ENCODE data around the gene SYNE1. TPM values are rescaled to one million over a fixed set of nuclear protein-coding genes. Genes with fewer than 3 reads are reported as not detected.
"Not testable (repeated sequence)": the region's sequence is repeated elsewhere in the genome, so short reads cannot be mapped to it uniquely, and the experiment has no call there.

SYNE1 gene
- total and polyA plus RNA-seq, 7 experiments from 2014 or later, result 50.6 to 205 (median 161) TPM

DNA sequence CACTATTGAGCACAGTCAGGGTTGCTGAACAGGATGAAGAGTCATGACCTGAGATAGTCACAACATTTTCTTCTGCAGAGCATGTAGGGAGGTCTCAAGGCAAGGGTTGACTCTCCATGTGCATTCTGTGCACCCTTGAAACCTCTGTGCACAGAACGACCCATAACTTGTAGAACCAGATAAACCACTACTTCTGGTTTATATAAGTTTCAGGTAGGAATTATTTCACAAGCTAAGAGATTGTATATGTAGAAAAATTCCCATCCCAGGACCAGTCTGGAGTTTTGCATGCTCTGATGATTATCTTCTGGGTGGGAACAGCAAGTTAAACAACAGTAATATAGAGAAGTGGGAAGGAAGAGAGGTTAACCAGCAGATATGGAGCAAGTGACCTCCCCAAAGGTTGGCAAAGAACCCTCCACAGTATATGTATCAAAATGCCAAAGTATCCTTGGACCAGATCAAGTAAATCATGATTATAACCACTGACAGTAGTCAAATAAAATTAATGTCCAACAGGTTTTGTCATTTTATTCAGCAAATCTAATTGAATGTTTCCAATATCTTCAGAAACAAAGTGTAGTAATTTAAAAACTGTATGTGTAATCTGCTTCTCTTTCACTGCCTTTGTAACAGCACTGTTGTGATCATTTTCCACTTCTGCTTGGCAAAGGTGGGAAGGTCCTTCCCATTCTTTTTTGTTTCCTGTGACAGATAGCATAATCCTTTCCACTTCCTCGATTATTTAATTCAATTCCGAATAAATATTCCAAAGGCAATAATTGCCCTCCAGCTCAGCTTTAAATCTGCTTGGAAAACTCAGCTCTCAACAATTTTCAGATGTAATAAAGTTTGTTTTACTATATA is 104.4 kb downstream of the SYNE1 start:
- no peaks in the 10 kb centered on the region for H3K36me3 ChIP-seq (ENCODE audit: control insufficient read depth in 2 of 3, insufficient read depth in 3 of 3, low read length in 3 of 3)
- DNase-seq (no peak), ATAC-seq (no peak)
- H3K9me3 Mint-ChIP-seq, result peaks cover 0 to 3% (median 0%) of the 10 kb centered on the region in 11 donors
- H3K27me3 ChIP-seq (ENCODE audit: control insufficient read depth in 2 of 2, insufficient read depth in 2 of 2, low read length in 2 of 2), result no peaks in the 10 kb centered on the region
- H3K4me3 ChIP-seq (ENCODE audit: low read length), result no peak overlapping the region
- no peak overlapping the region for H3K27ac ChIP-seq (ENCODE audit: low read depth, low read length)
- no peaks in the 10 kb centered on the region for H3K4me1 ChIP-seq (ENCODE audit: control insufficient read depth in 2 of 2, insufficient read depth in 2 of 2, low read length in 2 of 2)
- no peaks in the 10 kb centered on the region for H3K9me3 ChIP-seq (ENCODE audit: control insufficient read depth in 2 of 3, low read length in 3 of 3)
- H3K27me3 Mint-ChIP-seq, result peaks cover 0 to 26% (median 8%) of the 10 kb centered on the region in 5 donors
- no peaks in the 10 kb centered on the region for H3K36me3 Mint-ChIP-seq
- no peak overlapping the region for H3K27ac Mint-ChIP-seq
- ChIA-PET CTCF (no interaction called here), POLR2A (no interaction called here)
- no peak overlapping the region for H3K4me3 Mint-ChIP-seq
- intact Hi-C loops (cut with micrococcal nuclease), result no loop called here
- H3K4me1 Mint-ChIP-seq, result peaks cover 0 to 2% (median 0%) of the 10 kb centered on the region in 7 donors

DNA sequence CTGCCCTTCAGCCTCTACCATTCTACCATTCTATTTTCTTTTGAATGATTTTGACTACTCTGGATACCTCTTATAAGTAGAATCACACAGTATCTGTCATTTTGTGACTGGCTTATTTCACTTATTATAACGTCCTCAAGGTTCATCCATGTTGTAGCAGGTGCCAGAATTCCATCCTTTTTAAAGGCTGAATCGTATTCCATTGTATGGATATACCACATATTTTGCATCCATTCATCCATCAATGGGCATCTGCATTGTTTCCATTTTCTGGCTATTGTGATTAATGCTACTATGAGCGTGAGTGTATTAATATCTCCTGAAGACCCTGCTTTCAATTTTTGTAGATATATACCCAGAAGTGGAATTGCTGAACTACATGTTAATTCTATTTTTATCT is 105.5 kb downstream of the SYNE1 start:
- ChIA-PET POLR2A (no interaction called here), CTCF (no interaction called here)
- Histone ChIP-seq H3K36me3 (ENCODE audit: control insufficient read depth in 2 of 3, insufficient read depth in 3 of 3, low read length in 3 of 3) (no peaks in the 10 kb centered on the region), H3K27ac (ENCODE audit: low read depth, low read length) (no peak overlapping the region), H3K27me3 (ENCODE audit: control insufficient read depth in 2 of 2, insufficient read depth in 2 of 2, low read length in 2 of 2) (no peaks in the 10 kb centered on the region), H3K4me3 (ENCODE audit: low read length) (no peak overlapping the region), H3K9me3 (ENCODE audit: control insufficient read depth in 2 of 3, low read length in 3 of 3) (no peaks in the 10 kb centered on the region), H3K4me1 (ENCODE audit: control insufficient read depth in 2 of 2, insufficient read depth in 2 of 2, low read length in 2 of 2) (no peaks in the 10 kb centered on the region)
- no peak for ATAC-seq
- Mint-ChIP-seq H3K27me3 (peaks cover 0 to 28% (median 9%) of the 10 kb centered on the region in 5 donors), H3K4me3 (no peak overlapping the region), H3K36me3 (no peaks in the 10 kb centered on the region), H3K9me3 (peaks cover 0 to 3% (median 0%) of the 10 kb centered on the region in 11 donors), H3K4me1 (no peaks in the 10 kb centered on the region), H3K27ac (no peak overlapping the region)
- no peak for DNase-seq
- intact Hi-C loops (cut with micrococcal nuclease), result no loop called here

DNA sequence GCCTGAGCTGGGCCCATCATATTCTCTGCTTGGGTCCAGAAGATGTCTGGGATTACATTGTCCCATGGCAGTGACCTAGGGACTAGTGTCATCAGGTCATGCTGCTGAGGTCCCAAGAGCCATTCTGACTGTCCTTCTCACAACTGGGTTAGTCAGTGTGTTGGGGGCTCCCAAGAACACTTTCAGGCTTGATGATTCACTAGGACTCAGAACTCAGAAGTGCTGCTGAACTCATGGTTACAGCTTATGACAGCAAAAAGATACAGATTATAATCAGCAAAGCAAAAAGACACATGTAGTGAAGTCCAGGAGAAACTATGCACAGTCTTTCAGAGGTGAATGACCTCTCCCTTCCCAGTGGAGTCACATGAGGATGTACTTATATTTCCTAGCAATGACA is 107.8 kb downstream of the SYNE1 start:
- no peak overlapping the region for H3K27ac Mint-ChIP-seq

DNA sequence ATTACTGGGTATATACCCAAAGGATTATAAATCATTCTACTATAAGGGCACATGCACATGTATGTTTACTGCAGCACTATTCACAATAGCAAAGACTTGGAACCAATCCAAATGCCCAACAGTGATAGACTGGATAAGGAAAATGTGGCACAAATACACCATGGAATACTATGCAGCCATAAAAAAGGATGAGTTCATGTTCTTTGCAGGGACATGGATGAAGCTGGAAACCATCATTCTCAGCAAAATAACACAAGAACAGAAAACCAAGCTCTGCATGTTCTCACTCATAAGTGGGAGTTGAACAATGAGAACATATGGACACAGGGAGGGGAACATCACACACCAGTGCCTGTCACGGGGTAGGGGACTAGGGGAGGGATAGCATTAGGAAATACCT is 123.0 kb downstream of the SYNE1 start:
- ATAC-seq; H3K4me3 ChIP-seq (ENCODE audit: low read length); H3K9me3 ChIP-seq (ENCODE audit: control insufficient read depth in 2 of 3, low read length in 3 of 3); DNase-seq; H3K27ac ChIP-seq (ENCODE audit: low read depth, low read length); intact Hi-C loops (cut with micrococcal nuclease); H3K27ac Mint-ChIP-seq; CTCF ChIA-PET; H3K36me3 Mint-ChIP-seq; H3K4me1 Mint-ChIP-seq; H3K9me3 Mint-ChIP-seq; H3K27me3 ChIP-seq (ENCODE audit: control insufficient read depth in 2 of 2, insufficient read depth in 2 of 2, low read length in 2 of 2); POLR2A ChIA-PET; H3K4me1 ChIP-seq (ENCODE audit: control insufficient read depth in 2 of 2, insufficient read depth in 2 of 2, low read length in 2 of 2); H3K4me3 Mint-ChIP-seq; H3K36me3 ChIP-seq (ENCODE audit: control insufficient read depth in 2 of 3, insufficient read depth in 3 of 3, low read length in 3 of 3): not testable (repeated sequence)
- peaks cover 0 to 23% (median 11%) of the 10 kb centered on the region in 5 donors for H3K27me3 Mint-ChIP-seq

More for the DNA sequence above, 107.8 kb downstream of the SYNE1 start:
- H3K27ac ChIP-seq (ENCODE audit: low read depth, low read length), result no peak overlapping the region
- no peaks in the 10 kb centered on the region for H3K36me3 ChIP-seq (ENCODE audit: control insufficient read depth in 2 of 3, insufficient read depth in 3 of 3, low read length in 3 of 3)
- DNase-seq (no peak), ATAC-seq (no peak)
- intact Hi-C loops (cut with micrococcal nuclease), result no loop called here
- no peaks in the 10 kb centered on the region for H3K27me3 ChIP-seq (ENCODE audit: control insufficient read depth in 2 of 2, insufficient read depth in 2 of 2, low read length in 2 of 2)
- ChIA-PET POLR2A (no interaction called here), CTCF (no interaction called here)
- no peaks in the 10 kb centered on the region for H3K4me1 ChIP-seq (ENCODE audit: control insufficient read depth in 2 of 2, insufficient read depth in 2 of 2, low read length in 2 of 2)
- H3K4me1 Mint-ChIP-seq, result no peaks in the 10 kb centered on the region
- H3K27me3 Mint-ChIP-seq, result peaks cover 0 to 28% (median 8%) of the 10 kb centered on the region in 5 donors
- H3K4me3 Mint-ChIP-seq, result no peak overlapping the region
- no peaks in the 10 kb centered on the region for H3K9me3 ChIP-seq (ENCODE audit: control insufficient read depth in 2 of 3, low read length in 3 of 3)
- no peak overlapping the region for H3K4me3 ChIP-seq (ENCODE audit: low read length)
- H3K9me3 Mint-ChIP-seq, result peaks cover 0 to 3% (median 0%) of the 10 kb centered on the region in 11 donors
- H3K36me3 Mint-ChIP-seq, result no peaks in the 10 kb centered on the region

DNA sequence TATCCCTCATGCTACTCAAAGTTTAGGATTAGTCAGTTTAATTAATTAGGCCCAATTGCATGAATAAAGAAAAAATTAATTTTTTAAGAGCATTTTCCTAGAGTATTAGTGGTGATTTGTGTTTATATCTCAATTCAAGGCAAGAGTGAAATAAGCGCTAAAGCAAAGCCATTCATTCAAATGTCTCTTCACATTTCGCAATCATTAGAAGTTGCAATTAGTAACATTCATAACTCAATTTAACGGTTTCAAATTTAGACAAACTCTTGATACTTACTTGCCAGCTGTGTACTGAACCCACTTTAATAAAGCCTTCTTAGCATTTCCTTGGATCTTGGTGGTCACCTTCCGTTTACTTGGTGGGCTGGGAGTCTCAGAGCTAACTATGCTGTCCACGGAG is 127.2 kb downstream of the SYNE1 start:
- no peak overlapping the region for H3K27ac ChIP-seq (ENCODE audit: low read depth, low read length)
- H3K27me3 ChIP-seq (ENCODE audit: control insufficient read depth in 2 of 2, insufficient read depth in 2 of 2, low read length in 2 of 2), result no peaks in the 10 kb centered on the region
- POLR2A ChIA-PET, result no interaction called here
- CTCF ChIA-PET, result no interaction called here
- Mint-ChIP-seq H3K4me1 (no peaks in the 10 kb centered on the region), H3K9me3 (peaks cover 0 to 2% (median 0%) of the 10 kb centered on the region in 11 donors), H3K27me3 (peaks cover 0 to 18% (median 11%) of the 10 kb centered on the region in 5 donors), H3K27ac (no peak overlapping the region), H3K36me3 (no peaks in the 10 kb centered on the region), H3K4me3 (no peak overlapping the region)
- no peaks in the 10 kb centered on the region for H3K9me3 ChIP-seq (ENCODE audit: control insufficient read depth in 2 of 3, low read length in 3 of 3)
- ATAC-seq, result no peak
- intact Hi-C loops (cut with micrococcal nuclease), result no loop called here
- H3K4me1 ChIP-seq (ENCODE audit: control insufficient read depth in 2 of 2, insufficient read depth in 2 of 2, low read length in 2 of 2), result no peaks in the 10 kb centered on the region
- H3K36me3 ChIP-seq (ENCODE audit: control insufficient read depth in 2 of 3, insufficient read depth in 3 of 3, low read length in 3 of 3), result no peaks in the 10 kb centered on the region
- H3K4me3 ChIP-seq (ENCODE audit: low read length), result no peak overlapping the region
- no peak for DNase-seq

DNA sequence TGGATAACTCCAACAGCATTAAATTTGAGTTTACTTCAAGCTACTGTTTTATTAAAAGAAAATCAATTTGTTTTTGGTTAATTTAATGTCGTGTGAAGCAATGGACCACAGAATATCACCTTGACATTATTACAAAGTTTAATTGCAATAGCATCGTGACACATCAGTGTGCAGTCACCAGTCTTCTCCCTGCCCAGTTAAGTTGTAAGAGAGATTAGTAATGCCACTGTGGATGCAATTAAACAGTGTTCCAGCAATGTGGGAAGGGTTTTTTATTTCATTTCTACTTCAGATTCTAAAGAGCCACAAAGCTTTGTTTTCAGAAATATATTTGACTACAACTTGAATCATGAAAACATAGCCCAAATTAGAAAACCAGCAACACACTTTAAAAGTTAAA is 128.7 kb downstream of the SYNE1 start:
- H3K4me1 ChIP-seq (ENCODE audit: control insufficient read depth in 2 of 2, insufficient read depth in 2 of 2, low read length in 2 of 2), result no peaks in the 10 kb centered on the region
- H3K4me3 Mint-ChIP-seq, result no peak overlapping the region
- DNase-seq (no peak), ATAC-seq (no peak)
- H3K27ac ChIP-seq (ENCODE audit: low read depth, low read length), result no peak overlapping the region
- peaks cover 0 to 2% (median 0%) of the 10 kb centered on the region in 11 donors for H3K9me3 Mint-ChIP-seq
- POLR2A ChIA-PET, result no interaction called here
- H3K4me1 Mint-ChIP-seq, result no peaks in the 10 kb centered on the region
- H3K36me3 Mint-ChIP-seq, result no peaks in the 10 kb centered on the region
- H3K36me3 ChIP-seq (ENCODE audit: control insufficient read depth in 2 of 3, insufficient read depth in 3 of 3, low read length in 3 of 3), result no peaks in the 10 kb centered on the region
- CTCF ChIA-PET, result no interaction called here
- no peak overlapping the region for H3K27ac Mint-ChIP-seq
- H3K4me3 ChIP-seq (ENCODE audit: low read length), result no peak overlapping the region
- H3K27me3 ChIP-seq (ENCODE audit: control insufficient read depth in 2 of 2, insufficient read depth in 2 of 2, low read length in 2 of 2), result no peaks in the 10 kb centered on the region
- H3K9me3 ChIP-seq (ENCODE audit: control insufficient read depth in 2 of 3, low read length in 3 of 3), result no peaks in the 10 kb centered on the region
- intact Hi-C loops (cut with micrococcal nuclease), result no loop called here
- H3K27me3 Mint-ChIP-seq, result peaks cover 0 to 18% (median 11%) of the 10 kb centered on the region in 5 donors

DNA sequence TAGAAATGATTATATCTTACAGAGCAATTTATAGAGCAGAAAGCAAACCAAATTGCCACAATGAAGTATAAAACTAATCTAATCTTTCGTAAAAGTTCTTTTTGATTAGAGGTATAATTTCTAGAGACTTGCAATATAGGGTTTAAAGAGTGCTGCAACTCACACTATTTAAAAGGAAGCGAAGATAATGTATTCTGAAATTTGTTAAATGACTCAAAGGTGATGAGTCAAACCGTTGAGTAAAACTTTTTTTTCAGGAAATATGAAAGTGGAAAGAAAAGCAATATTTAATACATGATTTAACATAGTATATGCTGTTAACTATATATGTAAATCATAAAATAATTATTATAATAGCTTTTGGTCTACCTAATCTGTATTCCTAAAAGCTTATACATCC is 133.6 kb downstream of the SYNE1 start:
- no peaks in the 10 kb centered on the region for H3K36me3 ChIP-seq (ENCODE audit: control insufficient read depth in 2 of 3, insufficient read depth in 3 of 3, low read length in 3 of 3)
- no peak overlapping the region for H3K4me3 ChIP-seq (ENCODE audit: low read length)
- H3K27me3 Mint-ChIP-seq, result no peaks in the 10 kb centered on the region
- H3K9me3 ChIP-seq (ENCODE audit: control insufficient read depth in 2 of 3, low read length in 3 of 3), result no peaks in the 10 kb centered on the region
- DNase-seq (no peak), ATAC-seq (no peak)
- ChIA-PET CTCF (no interaction called here), POLR2A (no interaction called here)
- H3K9me3 Mint-ChIP-seq, result no peaks in the 10 kb centered on the region
- H3K27ac ChIP-seq (ENCODE audit: low read depth, low read length), result no peak overlapping the region
- H3K27ac Mint-ChIP-seq, result no peak overlapping the region
- no peaks in the 10 kb centered on the region for H3K4me1 Mint-ChIP-seq
- H3K4me1 ChIP-seq (ENCODE audit: control insufficient read depth in 2 of 2, insufficient read depth in 2 of 2, low read length in 2 of 2), result no peaks in the 10 kb centered on the region
- intact Hi-C loops (cut with micrococcal nuclease), result no loop called here
- no peaks in the 10 kb centered on the region for H3K36me3 Mint-ChIP-seq
- H3K4me3 Mint-ChIP-seq, result no peak overlapping the region
- peaks cover 0 to 3% of the 10 kb centered on the region in 2 donors for H3K27me3 ChIP-seq (ENCODE audit: control insufficient read depth in 2 of 2, insufficient read depth in 2 of 2, low read length in 2 of 2)
